SK-N-SH (cell line): ENCODE results near the gene CASKIN1.

Experiments
- POLR2AphosphoS5 ChIP-seq: IDR thresholded peaks from 2 replicates; pipeline ENCODE4 v1.6.1; 2012; ENCODE audit warnings: low read depth, low read length
- RCOR1 ChIP-seq: fragments of 150-350 bp; IDR thresholded peaks from 2 replicates; pipeline ENCODE4 v1.6.1; 2017; ENCODE audit warnings: antibody characterized with exemption, low read length
- SMC3 ChIP-seq: IDR thresholded peaks from 2 replicates; pipeline ENCODE4 v1.6.1; 2012; ENCODE audit warnings: low read depth, low read length, improper control_type of control experiment
- TF ChIP-seq, protein P1 (sequence below): fragments of 200-600 bp; sonication (generic); IDR thresholded peaks from 2 replicates; pipeline ENCODE4 v1.6.1; 2017; ENCODE audit warnings: antibody characterized with exemption, mild to moderate bottlenecking, moderate library complexity
- TF ChIP-seq, protein P2 (sequence below): fragments of 150-350 bp; IDR thresholded peaks from 2 replicates; pipeline ENCODE4 v1.6.1; 2017; ENCODE audit warnings: antibody characterized with exemption, low read length, low read depth, borderline replicate concordance

DNA sequence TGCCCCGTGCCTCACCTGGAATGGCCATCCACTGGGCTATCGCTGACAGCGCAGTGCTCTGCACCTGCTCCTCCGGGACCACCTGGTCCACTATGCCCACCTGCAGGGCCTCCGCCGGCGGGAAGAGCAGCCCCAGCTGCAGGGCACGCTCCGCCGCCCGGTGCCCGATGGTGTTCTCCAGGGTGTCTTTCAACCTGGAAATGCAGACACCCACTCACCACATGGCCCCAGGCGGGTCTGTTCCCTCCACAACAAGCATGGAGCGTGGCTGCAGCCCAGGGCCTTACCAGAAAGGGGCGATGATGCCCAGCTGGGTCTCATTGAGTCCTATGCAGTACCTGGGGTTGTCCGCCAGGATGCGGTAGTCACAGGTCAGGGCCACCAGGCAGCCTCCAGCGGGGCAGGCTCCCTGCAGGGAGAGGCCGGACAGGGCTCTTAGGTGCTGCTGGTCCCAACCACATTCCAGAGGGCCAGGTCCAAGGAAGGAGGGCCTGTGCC, 46.7 kb upstream of the CASKIN1 start:
- TF ChIP-seq, protein P1, sequence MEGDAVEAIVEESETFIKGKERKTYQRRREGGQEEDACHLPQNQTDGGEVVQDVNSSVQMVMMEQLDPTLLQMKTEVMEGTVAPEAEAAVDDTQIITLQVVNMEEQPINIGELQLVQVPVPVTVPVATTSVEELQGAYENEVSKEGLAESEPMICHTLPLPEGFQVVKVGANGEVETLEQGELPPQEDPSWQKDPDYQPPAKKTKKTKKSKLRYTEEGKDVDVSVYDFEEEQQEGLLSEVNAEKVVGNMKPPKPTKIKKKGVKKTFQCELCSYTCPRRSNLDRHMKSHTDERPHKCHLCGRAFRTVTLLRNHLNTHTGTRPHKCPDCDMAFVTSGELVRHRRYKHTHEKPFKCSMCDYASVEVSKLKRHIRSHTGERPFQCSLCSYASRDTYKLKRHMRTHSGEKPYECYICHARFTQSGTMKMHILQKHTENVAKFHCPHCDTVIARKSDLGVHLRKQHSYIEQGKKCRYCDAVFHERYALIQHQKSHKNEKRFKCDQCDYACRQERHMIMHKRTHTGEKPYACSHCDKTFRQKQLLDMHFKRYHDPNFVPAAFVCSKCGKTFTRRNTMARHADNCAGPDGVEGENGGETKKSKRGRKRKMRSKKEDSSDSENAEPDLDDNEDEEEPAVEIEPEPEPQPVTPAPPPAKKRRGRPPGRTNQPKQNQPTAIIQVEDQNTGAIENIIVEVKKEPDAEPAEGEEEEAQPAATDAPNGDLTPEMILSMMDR, result no peak
- TF ChIP-seq POLR2AphosphoS5 (no peak), RCOR1 (no peak), SMC3 (no peak)
- TF ChIP-seq, protein P2, sequence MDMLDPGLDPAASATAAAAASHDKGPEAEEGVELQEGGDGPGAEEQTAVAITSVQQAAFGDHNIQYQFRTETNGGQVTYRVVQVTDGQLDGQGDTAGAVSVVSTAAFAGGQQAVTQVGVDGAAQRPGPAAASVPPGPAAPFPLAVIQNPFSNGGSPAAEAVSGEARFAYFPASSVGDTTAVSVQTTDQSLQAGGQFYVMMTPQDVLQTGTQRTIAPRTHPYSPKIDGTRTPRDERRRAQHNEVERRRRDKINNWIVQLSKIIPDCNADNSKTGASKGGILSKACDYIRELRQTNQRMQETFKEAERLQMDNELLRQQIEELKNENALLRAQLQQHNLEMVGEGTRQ, result no peak
